Ovary (tissue), 3 donors: ENCODE measurements around the gene BMERB1.

ENCODE experiments used
- POLR2A ChIP-seq: fragments of 450-650 bp; IDR thresholded peaks from one replicate; pipeline ENCODE4 v1.6.1; 2017; ENCODE audit warnings: antibody characterized with exemption, mild to moderate bottlenecking, moderate library complexity
- TF ChIP-seq, protein P1 (sequence below), 3 donors: fragments of 450-650 bp in 2 of 3; fragments of 200-600 bp in 1 of 3; IDR thresholded peaks; one replicate each; pipeline versions ENCODE4 v1.5.1 to v1.8.0; 2016 to 2022; ENCODE audit warnings: antibody characterized with exemption in 3 of 3, mild to moderate bottlenecking in 1 of 3
- donor health status: DM: no; HTN: no; CAD: no.

GRCh38 chr16:15573274-15573895 lies 139.0 kb downstream of the BMERB1 start:
- TF ChIP-seq POLR2A: no peak
- TF ChIP-seq, protein P1, sequence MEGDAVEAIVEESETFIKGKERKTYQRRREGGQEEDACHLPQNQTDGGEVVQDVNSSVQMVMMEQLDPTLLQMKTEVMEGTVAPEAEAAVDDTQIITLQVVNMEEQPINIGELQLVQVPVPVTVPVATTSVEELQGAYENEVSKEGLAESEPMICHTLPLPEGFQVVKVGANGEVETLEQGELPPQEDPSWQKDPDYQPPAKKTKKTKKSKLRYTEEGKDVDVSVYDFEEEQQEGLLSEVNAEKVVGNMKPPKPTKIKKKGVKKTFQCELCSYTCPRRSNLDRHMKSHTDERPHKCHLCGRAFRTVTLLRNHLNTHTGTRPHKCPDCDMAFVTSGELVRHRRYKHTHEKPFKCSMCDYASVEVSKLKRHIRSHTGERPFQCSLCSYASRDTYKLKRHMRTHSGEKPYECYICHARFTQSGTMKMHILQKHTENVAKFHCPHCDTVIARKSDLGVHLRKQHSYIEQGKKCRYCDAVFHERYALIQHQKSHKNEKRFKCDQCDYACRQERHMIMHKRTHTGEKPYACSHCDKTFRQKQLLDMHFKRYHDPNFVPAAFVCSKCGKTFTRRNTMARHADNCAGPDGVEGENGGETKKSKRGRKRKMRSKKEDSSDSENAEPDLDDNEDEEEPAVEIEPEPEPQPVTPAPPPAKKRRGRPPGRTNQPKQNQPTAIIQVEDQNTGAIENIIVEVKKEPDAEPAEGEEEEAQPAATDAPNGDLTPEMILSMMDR (IDR thresholded peaks at IDR 0.05): no peak
